Activated B cell treated with CpG ODN at 0.5 μM for 24 hours (primary cell): ENCODE results near the gene VASH1. TPM values are rescaled to one million over a fixed set of nuclear protein-coding genes. Genes with fewer than 3 reads are reported as not detected.

Experiments
- ATAC-seq: fragments of 200-7000 bp; cut with Tn5 transposase; one replicate; pipeline ENCODE4 v1.10.0; 2021; ENCODE audit warnings: low read depth, mild to moderate bottlenecking, moderate library complexity
- CTCF ChIA-PET: fragments of 350-600 bp; sonication (Branson Sonifier 250); formaldehyde crosslinking; loops from one replicate; lab custom pipeline; 2021; ENCODE audit warnings: antibody characterized with exemption; lab: Charles Lee
- POLR2A ChIA-PET: fragments of 350-600 bp; sonication (Branson Sonifier 250); formaldehyde crosslinking; loops from one replicate; lab custom pipeline; 2021; ENCODE audit warnings: antibody characterized with exemption; lab: Charles Lee
- DNase-seq: peaks from one replicate; pipeline ENCODE4 v3.0.0; 2022
- H3K27ac Mint-ChIP-seq: one replicate; pipeline ENCODE4 v1.8.0; 2020; ENCODE audit warnings: mixed read lengths
- H3K27me3 Mint-ChIP-seq: one replicate; pipeline ENCODE4 v1.8.0; 2021; ENCODE audit warnings: mixed read lengths
- H3K36me3 Mint-ChIP-seq: one replicate; pipeline ENCODE4 v1.8.0; 2021; ENCODE audit warnings: low read depth, mixed read lengths
- H3K4me1 Mint-ChIP-seq: one replicate; pipeline ENCODE4 v1.8.0; 2021; ENCODE audit warnings: mixed read lengths
- H3K4me3 Mint-ChIP-seq: one replicate; pipeline ENCODE4 v1.8.0; 2020; ENCODE audit warnings: mild to moderate bottlenecking, mixed read lengths
- H3K9me3 Mint-ChIP-seq: one replicate; pipeline ENCODE4 v1.8.0; 2020; ENCODE audit warnings: mixed read lengths
- CTCF ChIP-seq: fragments of 200-600 bp; IDR thresholded peaks from one replicate; pipeline ENCODE4 v1.8.0; 2022; ENCODE audit warnings: antibody characterized with exemption, mild to moderate bottlenecking
- intact Hi-C: fragments of 100-400 bp; cut with micrococcal nuclease; formaldehyde crosslinking; loops from one replicate; pipeline ENCODE4 v1.15.1; 2024
- total RNA-seq: library from RNA; stranded (reverse); gene quantifications from 2 replicates; pipeline ENCODE4 v1.2.3, GENCODE V29; 2022

Gene VASH1
- total RNA-seq, 1 donor from 2014 or later, result 1.0 TPM

GRCh38 chr14:76786601-76787000 lies 25.3 kb downstream of the VASH1 start:
- H3K9me3 Mint-ChIP-seq, result no peaks in the 10 kb centered on the region
- ChIA-PET CTCF (interaction anchor here (4.7 kb wide), 1 partner anchor 76 kb away, joined by 45 read pairs; no protein-coding TSS in a partner anchor), POLR2A (no interaction called here)
- no peak for TF ChIP-seq CTCF
- peaks cover 84% of the 10 kb centered on the region for H3K36me3 Mint-ChIP-seq
- ATAC-seq (no peak), DNase-seq (no peak)
- H3K4me3 Mint-ChIP-seq, result no peak overlapping the region
- no peak overlapping the region for H3K27ac Mint-ChIP-seq
- H3K27me3 Mint-ChIP-seq, result no peaks in the 10 kb centered on the region
- H3K4me1 Mint-ChIP-seq, result no peaks in the 10 kb centered on the region
- intact Hi-C loops, result no loop called here

DNA sequence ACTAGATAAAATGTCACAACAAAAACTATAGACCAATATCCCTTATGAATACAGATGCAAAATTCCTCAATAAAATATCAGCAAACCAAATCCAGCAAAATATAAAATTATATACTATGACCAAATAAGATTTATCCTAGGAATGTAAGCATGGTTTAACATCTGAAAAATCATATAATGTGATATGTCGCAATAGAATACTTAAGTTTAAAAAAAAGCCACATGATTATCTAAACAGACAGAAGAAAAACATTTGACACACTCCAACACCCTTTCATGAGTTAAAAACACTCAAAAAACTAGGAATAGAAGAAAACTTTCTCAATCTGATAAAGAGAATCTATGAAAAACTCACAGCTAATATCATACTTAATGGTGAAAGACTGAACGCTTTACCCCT lies 31.2 kb downstream of the VASH1 start:
- no peak overlapping the region for H3K4me3 Mint-ChIP-seq
- ChIA-PET POLR2A (no interaction called here), CTCF (no interaction called here)
- ATAC-seq (no peak), DNase-seq (no peak)
- H3K27me3 Mint-ChIP-seq, result no peaks in the 10 kb centered on the region
- no peak overlapping the region for H3K27ac Mint-ChIP-seq
- H3K4me1 Mint-ChIP-seq, result no peaks in the 10 kb centered on the region
- intact Hi-C loops, result no loop called here
- peaks cover 79% of the 10 kb centered on the region for H3K36me3 Mint-ChIP-seq
- no peaks in the 10 kb centered on the region for H3K9me3 Mint-ChIP-seq
- no peak for TF ChIP-seq CTCF

DNA sequence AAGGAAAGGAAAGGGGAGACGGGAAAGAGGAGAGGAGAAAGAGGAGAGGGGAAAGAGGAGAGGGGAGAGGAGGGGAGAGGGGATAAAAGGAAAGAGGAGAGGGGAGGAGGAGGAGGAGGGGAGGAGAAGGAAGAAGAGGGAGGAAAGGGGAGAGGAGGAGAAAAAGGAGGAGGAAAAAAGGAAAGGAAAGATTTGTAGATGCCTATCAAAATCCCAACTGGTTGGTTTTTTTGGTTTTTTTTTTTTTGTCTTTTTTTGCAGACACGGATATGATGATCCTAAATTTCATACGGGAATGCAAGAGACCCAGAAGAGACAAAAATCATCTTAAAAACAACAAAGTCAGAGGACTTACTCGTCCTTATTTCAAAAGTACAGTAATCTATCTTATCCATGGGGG lies 32.1 kb downstream of the VASH1 start:
- POLR2A ChIA-PET, result no interaction called here
- Mint-ChIP-seq H3K4me3 (no peak overlapping the region), H3K4me1 (no peaks in the 10 kb centered on the region), H3K36me3 (peaks cover 77% of the 10 kb centered on the region), H3K9me3 (no peaks in the 10 kb centered on the region), H3K27me3 (no peaks in the 10 kb centered on the region), H3K27ac (no peak overlapping the region)
- CTCF ChIA-PET, result no interaction called here
- no peak for TF ChIP-seq CTCF
- ATAC-seq, result no peak
- no peak for DNase-seq
- intact Hi-C loops, result no loop called here

DNA sequence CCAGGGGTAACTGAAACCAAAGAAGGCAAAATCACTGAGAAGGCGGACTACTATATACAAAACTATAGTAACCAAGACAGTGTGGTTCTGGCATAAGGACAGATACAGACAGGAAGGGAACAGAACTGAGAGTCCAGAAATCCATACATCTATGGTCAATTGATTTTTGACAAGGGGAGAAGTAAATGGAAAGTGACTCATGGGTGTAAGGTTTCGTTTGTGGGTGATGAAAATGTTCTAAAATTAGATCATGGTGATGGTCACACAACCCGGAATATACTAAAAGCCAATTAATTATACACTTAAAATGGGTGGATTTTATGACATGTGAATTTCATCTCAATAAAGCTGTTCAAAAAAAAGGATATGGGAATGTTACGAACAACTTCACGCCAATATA lies 32.7 kb downstream of the VASH1 start:
- no peak overlapping the region for H3K27ac Mint-ChIP-seq
- ChIA-PET POLR2A (no interaction called here), CTCF (no interaction called here)
- intact Hi-C loops, result no loop called here
- no peak for TF ChIP-seq CTCF
- H3K9me3 Mint-ChIP-seq, result no peaks in the 10 kb centered on the region
- H3K4me3 Mint-ChIP-seq, result no peak overlapping the region
- no peaks in the 10 kb centered on the region for H3K27me3 Mint-ChIP-seq
- peaks cover 76% of the 10 kb centered on the region for H3K36me3 Mint-ChIP-seq
- no peak for DNase-seq
- ATAC-seq, result no peak
- no peaks in the 10 kb centered on the region for H3K4me1 Mint-ChIP-seq

GRCh38 chr14:76806446-76806845 lies 45.2 kb downstream of the VASH1 start:
- intact Hi-C loops, result no loop called here
- no peak for TF ChIP-seq CTCF
- H3K36me3 Mint-ChIP-seq, result peaks cover 78% of the 10 kb centered on the region
- no peak overlapping the region for H3K27ac Mint-ChIP-seq
- H3K4me1 Mint-ChIP-seq, result peaks cover 11% of the 10 kb centered on the region
- ChIA-PET CTCF (no interaction called here), POLR2A (no interaction called here)
- no peaks in the 10 kb centered on the region for H3K9me3 Mint-ChIP-seq
- ATAC-seq, result no peak
- no peak overlapping the region for H3K4me3 Mint-ChIP-seq
- no peak for DNase-seq
- no peaks in the 10 kb centered on the region for H3K27me3 Mint-ChIP-seq
